GM21529 (cell line): Measurements from ENCODE around the gene PF4V1.
"Not testable (repeated sequence)": the region's sequence is repeated elsewhere in the genome, so short reads cannot be mapped to it uniquely, and the experiment has no call there.

Experiments
- ATAC-seq: cut with Tn5 transposase; IDR thresholded peaks from one replicate; pipeline ENCODE4 v1.9.1; 2021; ENCODE audit not compliant: unreplicated experiment

PF4V1 gene

GRCh38 chr4:73869130-73870055 is 16.3 kb downstream of the PF4V1 start, which contains the start of gene CXCL1:
CXCL1 (plus strand) TSS chr4:73869393; CDS start chr4:73869471, 78 bp downstream.
- ATAC-seq, result no peak

GRCh38 chr4:73870260-73870659 is 17.2 kb downstream of the PF4V1 start:
- ATAC-seq, result no peak

GRCh38 chr4:73870768-73871167 is 17.7 kb downstream of the PF4V1 start:
- no peak for ATAC-seq

GRCh38 chr4:73871511-73872310 is 18.6 kb downstream of the PF4V1 start:
- ATAC-seq, result no peak

GRCh38 chr4:73872316-73873108 is 19.4 kb downstream of the PF4V1 start:
- ATAC-seq, result no peak

- ATAC-seq, result no peak
Observed at GRCh38 chr4:73874386-73874785, 21.3 kb downstream of the PF4V1 start.

- ATAC-seq, result no peak
Observed at GRCh38 chr4:73875401-73875800, 22.3 kb downstream of the PF4V1 start.

GRCh38 chr4:73883306-73883705 is 30.2 kb downstream of the PF4V1 start:
- no peak for ATAC-seq

GRCh38 chr4:73885574-73886267 is 32.6 kb downstream of the PF4V1 start:
- ATAC-seq, result no peak

- no peak for ATAC-seq
Observed at GRCh38 chr4:73891326-73891725, 38.2 kb downstream of the PF4V1 start.

GRCh38 chr4:73891739-73892405 is 38.8 kb downstream of the PF4V1 start:
- no peak for ATAC-seq

- ATAC-seq, result no peak
Observed at GRCh38 chr4:73892966-73893365, 39.9 kb downstream of the PF4V1 start.

- ATAC-seq, result no peak
Observed at GRCh38 chr4:73894001-73894400, 40.9 kb downstream of the PF4V1 start.

GRCh38 chr4:73895201-73896175 is 42.4 kb downstream of the PF4V1 start:
- ATAC-seq, result no peak

GRCh38 chr4:73896416-73896815 is 43.3 kb downstream of the PF4V1 start:
- ATAC-seq, result no peak

- ATAC-seq, result no peak
Observed at GRCh38 chr4:73897380-73898136, 44.5 kb downstream of the PF4V1 start.

- not testable (repeated sequence) for ATAC-seq
Observed at GRCh38 chr4:73899338-73899737, 46.2 kb downstream of the PF4V1 start.

GRCh38 chr4:73901031-73901430 is 47.9 kb downstream of the PF4V1 start:
- no peak for ATAC-seq
